Neural crest cell (in vitro differentiated cells): ENCODE results near the gene TNRC6B. TPM values are rescaled to one million over a fixed set of nuclear protein-coding genes. Genes with fewer than 3 reads are reported as not detected.

ENCODE experiments used
- DNase-seq: peaks from one replicate; pipeline ENCODE4 v3.0.0; 2021; ENCODE audit warnings: low read depth, mixed read lengths, low spot score
- H3K27ac Mint-ChIP-seq: one replicate; pipeline ENCODE4 v1.8.0; 2021; ENCODE audit warnings: mild to moderate bottlenecking, mixed read lengths; ENCODE audit not compliant: unreplicated experiment
- H3K27me3 Mint-ChIP-seq: 2 replicates; pipeline ENCODE4 v1.8.0; 2021; ENCODE audit warnings: low read depth, mild to moderate bottlenecking, mixed read lengths
- H3K36me3 Mint-ChIP-seq: 2 replicates; pipeline ENCODE4 v1.8.0; 2021; ENCODE audit warnings: low read depth, mild to moderate bottlenecking, mixed read lengths
- H3K4me1 Mint-ChIP-seq: 2 replicates; pipeline ENCODE4 v1.8.0; 2021; ENCODE audit warnings: mixed read lengths
- H3K4me3 Mint-ChIP-seq: one replicate; pipeline ENCODE4 v1.8.0; 2021; ENCODE audit warnings: mild to moderate bottlenecking, mixed read lengths
- H3K9me3 Mint-ChIP-seq: 2 replicates; pipeline ENCODE4 v1.8.0; 2021; ENCODE audit warnings: mixed read lengths
- total RNA-seq: library from RNA; stranded (reverse); gene quantifications from 2 replicates; pipeline ENCODE4 v1.2.1, GENCODE V29; 2021
- TF ChIP-seq, protein P1 (sequence below): fragments of 200-600 bp; sonication (generic); conservative IDR thresholded peaks from 2 replicates; pipeline ENCODE4 v1.5.0; 2021; ENCODE audit warnings: antibody characterized with exemption, mild to moderate bottlenecking

Gene TNRC6B
- total RNA-seq, 1 donor from 2014 or later: 36.8 TPM

DNA sequence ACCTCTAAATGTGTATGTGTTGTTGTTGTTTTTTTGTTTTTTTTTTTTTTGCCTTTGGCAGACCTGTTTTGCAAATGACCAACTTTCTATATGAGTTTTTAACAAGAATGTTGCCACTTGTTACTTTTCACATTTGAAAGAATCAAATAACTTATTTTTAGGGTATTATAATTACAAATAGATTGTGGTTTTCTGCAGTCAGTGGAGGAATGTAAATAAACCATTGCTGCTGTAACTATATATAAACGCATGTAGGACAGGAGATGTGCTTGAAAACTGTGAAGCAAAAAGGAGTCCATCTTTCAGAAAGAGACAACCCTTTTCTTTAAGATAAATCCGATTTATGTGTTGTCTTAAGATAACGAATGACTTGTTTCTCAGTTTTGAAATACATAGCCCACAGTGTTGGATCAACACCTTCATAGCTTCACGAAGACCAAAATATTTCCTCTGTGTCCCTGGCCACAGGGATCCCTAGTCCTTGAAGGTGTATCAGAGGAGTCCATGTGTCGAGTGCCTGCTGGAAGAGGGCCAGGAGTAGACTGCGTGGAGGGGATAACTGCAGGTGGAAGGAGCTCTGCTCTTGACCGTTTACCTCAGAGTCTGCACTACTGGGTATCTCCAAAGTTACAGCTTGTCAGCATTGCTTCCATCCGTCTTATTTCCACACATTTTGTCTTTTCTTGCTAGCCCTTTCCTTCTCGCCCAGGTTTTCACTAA lies 24.7 kb downstream of the TNRC6B start:
- no peaks in the 10 kb centered on the region for H3K9me3 Mint-ChIP-seq
- no peak overlapping the region for H3K27ac Mint-ChIP-seq
- no peaks in the 10 kb centered on the region for H3K36me3 Mint-ChIP-seq
- H3K4me3 Mint-ChIP-seq: no peak overlapping the region
- TF ChIP-seq, protein P1, sequence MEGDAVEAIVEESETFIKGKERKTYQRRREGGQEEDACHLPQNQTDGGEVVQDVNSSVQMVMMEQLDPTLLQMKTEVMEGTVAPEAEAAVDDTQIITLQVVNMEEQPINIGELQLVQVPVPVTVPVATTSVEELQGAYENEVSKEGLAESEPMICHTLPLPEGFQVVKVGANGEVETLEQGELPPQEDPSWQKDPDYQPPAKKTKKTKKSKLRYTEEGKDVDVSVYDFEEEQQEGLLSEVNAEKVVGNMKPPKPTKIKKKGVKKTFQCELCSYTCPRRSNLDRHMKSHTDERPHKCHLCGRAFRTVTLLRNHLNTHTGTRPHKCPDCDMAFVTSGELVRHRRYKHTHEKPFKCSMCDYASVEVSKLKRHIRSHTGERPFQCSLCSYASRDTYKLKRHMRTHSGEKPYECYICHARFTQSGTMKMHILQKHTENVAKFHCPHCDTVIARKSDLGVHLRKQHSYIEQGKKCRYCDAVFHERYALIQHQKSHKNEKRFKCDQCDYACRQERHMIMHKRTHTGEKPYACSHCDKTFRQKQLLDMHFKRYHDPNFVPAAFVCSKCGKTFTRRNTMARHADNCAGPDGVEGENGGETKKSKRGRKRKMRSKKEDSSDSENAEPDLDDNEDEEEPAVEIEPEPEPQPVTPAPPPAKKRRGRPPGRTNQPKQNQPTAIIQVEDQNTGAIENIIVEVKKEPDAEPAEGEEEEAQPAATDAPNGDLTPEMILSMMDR: no peak
- no peak for DNase-seq
- H3K27me3 Mint-ChIP-seq: no peaks in the 10 kb centered on the region
- H3K4me1 Mint-ChIP-seq: peaks cover 30% of the 10 kb centered on the region

DNA sequence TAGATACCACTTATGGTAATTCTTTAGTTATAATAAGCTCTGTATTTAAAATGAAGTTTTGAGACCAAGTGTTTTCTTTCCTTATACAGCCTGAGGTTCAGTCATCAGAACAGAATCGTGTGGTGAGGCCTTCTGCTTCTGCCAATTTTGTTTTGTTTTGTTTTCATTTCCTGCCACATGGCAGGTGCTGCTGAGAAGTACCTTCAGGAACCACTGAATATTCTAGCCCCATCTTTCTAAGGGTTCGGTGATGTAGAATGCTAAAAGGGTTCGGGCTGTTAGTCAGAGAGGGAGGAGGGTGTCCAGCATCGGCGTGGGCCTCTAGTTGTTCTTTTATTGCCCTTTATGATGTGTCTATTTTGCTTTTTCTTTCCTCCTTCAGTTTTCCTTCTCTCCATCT lies 25.8 kb downstream of the TNRC6B start:
- Mint-ChIP-seq H3K9me3 (no peaks in the 10 kb centered on the region), H3K27ac (no peak overlapping the region), H3K4me1 (peaks cover 28% of the 10 kb centered on the region), H3K27me3 (no peaks in the 10 kb centered on the region), H3K4me3 (no peak overlapping the region), H3K36me3 (no peaks in the 10 kb centered on the region)
- DNase-seq: no peak
- TF ChIP-seq, protein P1: no peak

DNA sequence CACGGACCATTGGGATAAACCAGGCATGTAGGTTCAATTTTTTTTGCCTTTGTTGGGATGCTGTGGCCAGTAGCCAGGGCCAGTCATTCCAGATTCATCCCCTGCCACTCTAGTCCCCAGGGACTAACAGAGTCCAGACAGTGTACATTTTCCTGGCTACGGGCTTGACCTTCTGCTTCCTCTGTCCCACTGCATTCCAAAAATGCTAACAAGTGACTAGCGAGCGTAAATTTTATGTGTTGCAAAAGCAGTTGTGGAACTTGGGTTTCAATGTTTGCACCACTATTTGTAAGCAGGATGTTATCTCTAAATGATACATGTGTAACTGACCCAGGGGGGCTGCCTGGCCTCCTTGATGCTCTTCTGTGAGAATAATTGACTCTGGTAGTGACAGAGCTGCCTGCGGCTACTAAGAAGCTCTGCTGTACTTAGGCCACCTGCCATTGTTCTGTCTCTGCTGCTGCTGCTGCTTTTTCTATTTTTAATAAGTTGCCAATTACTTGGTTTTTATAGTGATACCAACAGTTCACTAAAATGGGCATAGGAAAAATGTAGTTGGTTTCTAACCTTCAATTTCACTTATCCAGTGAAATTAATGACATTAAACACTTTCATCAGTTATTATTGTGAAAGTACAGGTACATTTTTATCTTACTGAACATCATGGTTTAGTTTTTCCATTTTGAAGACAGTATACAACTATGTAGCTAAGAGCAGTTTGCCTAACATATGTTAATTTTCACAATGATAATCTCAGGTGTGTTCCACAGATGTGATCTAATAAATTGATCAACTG lies 26.8 kb downstream of the TNRC6B start:
- H3K9me3 Mint-ChIP-seq: no peaks in the 10 kb centered on the region
- H3K4me3 Mint-ChIP-seq: no peak overlapping the region
- DNase-seq: no peak
- no peaks in the 10 kb centered on the region for H3K36me3 Mint-ChIP-seq
- no peaks in the 10 kb centered on the region for H3K27me3 Mint-ChIP-seq
- no peak overlapping the region for H3K27ac Mint-ChIP-seq
- H3K4me1 Mint-ChIP-seq: peaks cover 22% of the 10 kb centered on the region
- TF ChIP-seq, protein P1: no peak

DNA sequence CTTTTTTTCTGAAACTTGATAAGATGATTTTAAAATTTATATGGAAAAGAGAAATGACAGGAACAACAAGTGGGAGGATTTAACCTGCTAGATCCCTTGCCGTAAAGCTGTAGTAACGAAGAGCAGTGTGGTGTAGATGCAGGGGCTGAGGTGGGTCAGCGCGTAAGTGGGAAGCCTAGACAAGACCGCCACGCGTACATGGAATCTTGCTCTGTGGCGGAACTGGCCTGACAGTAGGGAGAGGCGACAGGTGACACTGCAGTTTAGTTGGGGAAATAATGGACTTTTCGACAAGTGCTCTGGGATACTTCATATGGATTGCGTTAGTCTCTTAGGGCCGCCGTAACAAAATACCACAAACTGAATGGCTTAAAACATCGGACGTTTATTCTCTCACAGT lies 28.8 kb downstream of the TNRC6B start:
- Mint-ChIP-seq H3K27me3 (no peaks in the 10 kb centered on the region), H3K4me3 (no peak overlapping the region), H3K27ac (no peak overlapping the region), H3K36me3 (no peaks in the 10 kb centered on the region), H3K9me3 (no peaks in the 10 kb centered on the region), H3K4me1 (peaks cover 36% of the 10 kb centered on the region)
- DNase-seq: no peak
- TF ChIP-seq, protein P1: no peak

DNA sequence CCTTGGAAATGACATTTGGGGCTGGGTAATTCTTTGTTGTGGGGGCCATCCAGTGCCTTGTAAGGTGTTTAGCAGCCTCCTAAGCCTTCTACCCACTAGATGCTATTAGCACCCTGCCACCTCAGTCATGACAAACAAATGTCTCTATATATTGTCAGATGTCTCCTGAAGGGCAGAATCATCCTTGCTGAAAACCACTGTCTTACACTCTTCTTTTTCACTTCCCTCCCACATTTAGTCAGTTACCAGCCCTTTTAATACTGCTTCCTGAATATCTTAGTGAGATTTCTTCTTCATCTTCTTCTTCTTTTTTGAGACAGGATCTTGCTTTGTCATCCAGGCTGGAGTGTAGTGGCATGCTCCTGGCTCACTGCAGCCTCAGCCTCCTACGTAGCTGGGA lies 33.1 kb downstream of the TNRC6B start:
- TF ChIP-seq, protein P1: no peak
- Mint-ChIP-seq H3K9me3 (no peaks in the 10 kb centered on the region), H3K27me3 (no peaks in the 10 kb centered on the region), H3K36me3 (no peaks in the 10 kb centered on the region), H3K4me1 (peaks cover 35% of the 10 kb centered on the region), H3K27ac (no peak overlapping the region), H3K4me3 (no peak overlapping the region)
- no peak for DNase-seq
